GM21360 (cell line): ENCODE data around the gene PLEKHN1.

Experiments
- ATAC-seq: cut with Tn5 transposase; IDR thresholded peaks from one replicate; pipeline ENCODE4 v1.9.1; 2021; ENCODE audit warnings: mild to moderate bottlenecking, moderate library complexity; ENCODE audit not compliant: unreplicated experiment

PLEKHN1 gene

GRCh38 chr1:929712-930632, 36.3 kb upstream of the PLEKHN1 start:
- no peak for ATAC-seq

GRCh38 chr1:930633-931138, 35.6 kb upstream of the PLEKHN1 start:
- ATAC-seq: no peak

DNA sequence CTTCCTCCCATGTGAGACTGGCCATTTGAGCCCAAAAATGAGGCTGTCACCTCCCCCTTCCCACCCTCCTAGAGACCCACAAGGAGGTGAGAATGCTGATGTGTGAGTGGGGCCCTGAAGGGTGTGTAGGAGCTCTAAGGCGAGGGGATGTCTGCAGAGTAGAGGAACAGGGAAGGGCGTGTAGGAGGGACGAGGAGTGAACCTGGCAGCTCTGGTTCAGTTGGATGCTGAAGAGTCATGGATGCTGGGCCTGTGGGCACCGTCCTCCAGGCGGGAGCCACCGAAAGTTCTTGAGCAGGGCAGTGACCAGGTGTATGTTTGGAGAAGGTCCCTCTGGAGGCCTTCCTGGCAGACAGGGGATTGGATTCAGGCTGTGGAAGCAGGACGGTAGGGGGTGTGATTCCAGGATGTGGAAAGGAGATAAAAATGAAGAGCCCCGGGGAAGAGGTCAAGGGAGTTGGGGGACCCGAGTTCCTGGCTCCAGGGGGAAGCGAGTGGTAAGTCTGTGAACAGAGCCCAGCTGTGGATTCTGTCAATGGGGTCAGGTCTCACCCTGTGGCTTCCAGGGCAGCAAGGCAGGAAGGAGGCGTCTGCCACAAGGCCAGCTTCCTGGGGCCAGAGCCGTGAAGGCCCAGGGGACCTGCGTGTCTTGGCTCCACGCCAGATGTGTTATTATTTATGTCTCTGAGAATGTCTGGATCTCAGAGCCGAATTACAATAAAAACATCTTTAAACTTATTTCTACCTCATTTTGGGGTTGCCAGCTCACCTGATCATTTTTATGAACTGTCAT, 34.7 kb upstream of the PLEKHN1 start:
- no peak for ATAC-seq

- no peak for ATAC-seq
These were observed 34.1 kb upstream of the PLEKHN1 start for GRCh38 chr1:932173-932510.

DNA sequence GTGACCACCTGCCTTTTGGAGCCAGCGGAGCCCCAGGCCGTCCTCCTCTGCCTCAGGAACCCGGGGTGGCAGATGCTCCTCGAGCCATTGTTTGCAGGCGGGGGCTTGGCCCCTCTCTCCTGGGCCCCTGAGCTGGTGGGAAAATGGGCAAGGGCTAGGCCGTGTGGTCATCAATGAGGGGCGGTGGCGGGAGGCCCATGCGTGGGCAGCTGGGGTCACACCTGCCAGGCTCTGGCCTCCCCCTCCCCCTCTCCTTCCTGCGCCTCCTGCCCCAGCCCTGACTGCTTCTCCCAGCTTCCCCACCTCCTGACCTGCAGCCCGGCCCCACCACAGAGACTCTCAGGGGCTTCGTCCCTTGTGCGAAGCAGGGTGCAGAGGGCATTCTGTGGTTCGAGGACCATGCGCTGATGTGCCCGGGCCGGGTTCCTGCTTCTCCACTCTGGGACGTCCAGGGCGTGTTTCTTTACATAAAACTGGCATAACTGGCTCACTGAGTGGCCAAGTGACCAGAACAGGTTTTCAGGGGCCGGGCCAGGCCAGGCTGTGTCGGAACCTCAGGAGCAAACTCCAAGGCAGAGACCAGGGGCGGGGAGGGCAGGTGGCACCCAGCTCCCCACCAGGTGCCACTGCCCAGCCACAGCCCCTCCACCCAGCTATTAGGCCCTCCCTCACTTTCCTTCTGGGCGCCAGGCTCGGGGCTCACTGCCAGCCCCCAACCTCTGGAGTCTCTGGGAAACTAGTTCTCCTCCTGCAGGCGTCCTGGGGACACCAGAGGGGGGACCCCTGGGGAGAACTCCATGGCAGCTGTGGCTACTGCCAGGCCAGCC, 33.3 kb upstream of the PLEKHN1 start:
- ATAC-seq: no peak

DNA sequence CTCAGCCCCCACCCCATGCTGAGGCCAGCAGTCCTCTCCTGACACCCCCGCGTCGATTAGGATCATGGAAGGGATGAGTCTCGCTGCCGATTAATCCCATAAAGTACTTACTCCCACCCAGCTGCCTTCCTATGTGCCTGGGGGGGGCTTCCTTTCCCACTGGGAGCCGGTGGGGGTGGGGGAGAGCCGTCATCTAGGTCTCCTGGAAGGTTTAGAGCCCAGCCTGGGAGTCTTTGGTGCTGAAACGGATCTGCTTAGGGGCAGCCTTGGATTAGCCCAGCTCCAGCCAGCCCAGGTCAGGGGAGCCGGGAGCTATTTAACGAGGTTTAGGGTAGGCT, 32.7 kb upstream of the PLEKHN1 start:
- ATAC-seq: no peak

GRCh38 chr1:934991-935750, 31.1 kb upstream of the PLEKHN1 start:
- no peak for ATAC-seq

DNA sequence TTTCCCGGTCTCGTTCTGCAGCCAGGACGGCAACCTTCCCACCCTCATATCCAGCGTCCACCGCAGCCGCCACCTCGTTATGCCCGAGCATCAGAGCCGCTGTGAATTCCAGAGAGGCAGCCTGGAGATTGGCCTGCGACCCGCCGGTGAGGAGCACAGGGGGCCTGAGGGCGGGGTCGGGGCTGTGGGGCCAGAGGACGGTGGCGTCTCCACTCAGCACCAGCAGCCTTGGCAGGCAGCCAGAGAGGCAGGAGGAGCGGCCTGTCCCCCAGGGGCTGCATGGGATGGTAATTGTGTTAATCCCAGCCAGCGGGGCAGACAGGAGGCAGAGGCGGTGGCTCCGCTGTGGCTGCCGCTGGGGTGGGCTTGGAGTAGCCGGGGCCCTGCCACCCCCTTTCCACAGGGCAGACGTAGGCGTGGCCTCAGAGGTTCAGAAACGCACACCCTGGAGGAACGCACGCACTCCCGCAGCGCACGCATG, 30.5 kb upstream of the PLEKHN1 start:
- ATAC-seq: no peak

GRCh38 chr1:936348-937264, 29.7 kb upstream of the PLEKHN1 start:
- no peak for ATAC-seq

- ATAC-seq: no peak
These were observed 28.8 kb upstream of the PLEKHN1 start for GRCh38 chr1:937521-937920.

- ATAC-seq: no peak
These were observed 28.1 kb upstream of the PLEKHN1 start for GRCh38 chr1:938088-938683.

DNA sequence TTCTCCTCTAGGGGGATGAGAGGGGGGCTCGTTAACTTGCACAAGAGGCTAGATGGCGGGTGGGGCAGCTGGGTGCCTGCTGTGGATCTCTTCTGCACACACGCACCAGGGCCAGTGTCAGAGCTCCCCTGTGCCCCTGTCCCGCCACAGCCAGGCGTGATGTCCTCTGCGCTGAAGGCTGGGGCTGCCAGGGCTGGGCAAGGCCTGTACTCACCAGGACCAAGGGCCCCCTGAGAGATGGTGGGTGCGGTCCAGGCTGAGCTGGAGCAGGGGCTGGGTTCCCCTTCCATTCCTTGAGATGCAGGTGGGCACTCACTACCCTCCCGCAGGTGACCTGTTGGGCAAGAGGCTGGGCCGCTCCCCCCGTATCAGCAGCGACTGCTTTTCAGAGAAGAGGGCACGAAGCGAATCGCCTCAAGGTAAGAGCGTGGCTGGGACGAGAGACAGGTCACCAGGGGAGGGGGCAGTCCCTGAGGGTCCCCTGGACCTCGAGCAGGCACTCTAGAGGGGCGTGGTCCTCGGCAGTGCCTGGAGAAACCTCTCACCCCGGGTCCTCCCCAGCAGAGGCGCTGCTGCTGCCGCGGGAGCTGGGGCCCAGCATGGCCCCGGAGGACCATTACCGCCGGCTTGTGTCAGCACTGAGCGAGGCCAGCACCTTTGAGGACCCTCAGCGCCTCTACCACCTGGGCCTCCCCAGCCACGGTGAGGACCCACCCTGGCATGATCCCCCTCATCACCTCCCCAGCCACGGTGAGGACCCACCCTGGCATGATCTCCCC, 27.4 kb upstream of the PLEKHN1 start:
- ATAC-seq: no peak

DNA sequence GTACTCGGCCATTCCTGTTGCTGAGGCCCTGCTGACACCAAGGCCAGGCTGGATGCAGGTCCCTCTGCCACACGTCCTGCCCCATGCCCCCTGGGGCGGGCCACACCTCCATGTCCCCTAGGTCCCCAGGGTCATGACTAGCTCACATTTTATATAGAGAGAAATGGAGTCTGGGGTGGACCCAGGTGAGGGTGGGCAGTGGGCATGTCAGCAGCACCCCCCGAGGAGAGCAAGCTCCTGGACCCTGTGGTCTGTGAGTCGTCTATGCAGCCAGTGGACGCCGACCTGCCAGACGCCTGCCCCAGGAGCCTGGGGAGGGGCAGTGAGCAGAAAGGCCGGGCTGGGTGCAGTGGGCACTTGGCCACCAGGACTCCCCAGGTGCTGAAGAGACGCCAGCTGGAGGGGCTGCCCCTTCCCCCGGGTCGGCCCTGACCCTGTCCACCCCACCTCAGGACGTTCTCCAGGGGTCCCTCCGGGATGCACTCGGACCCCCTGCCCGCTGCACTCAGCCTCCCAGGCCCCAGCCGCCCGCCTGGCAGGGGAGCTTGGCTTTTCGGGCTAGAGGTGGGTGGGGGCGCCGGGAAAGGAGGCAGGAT, 26.7 kb upstream of the PLEKHN1 start:
- no peak for ATAC-seq

- no peak for ATAC-seq
These were observed 25.9 kb upstream of the PLEKHN1 start for GRCh38 chr1:940107-941014.

DNA sequence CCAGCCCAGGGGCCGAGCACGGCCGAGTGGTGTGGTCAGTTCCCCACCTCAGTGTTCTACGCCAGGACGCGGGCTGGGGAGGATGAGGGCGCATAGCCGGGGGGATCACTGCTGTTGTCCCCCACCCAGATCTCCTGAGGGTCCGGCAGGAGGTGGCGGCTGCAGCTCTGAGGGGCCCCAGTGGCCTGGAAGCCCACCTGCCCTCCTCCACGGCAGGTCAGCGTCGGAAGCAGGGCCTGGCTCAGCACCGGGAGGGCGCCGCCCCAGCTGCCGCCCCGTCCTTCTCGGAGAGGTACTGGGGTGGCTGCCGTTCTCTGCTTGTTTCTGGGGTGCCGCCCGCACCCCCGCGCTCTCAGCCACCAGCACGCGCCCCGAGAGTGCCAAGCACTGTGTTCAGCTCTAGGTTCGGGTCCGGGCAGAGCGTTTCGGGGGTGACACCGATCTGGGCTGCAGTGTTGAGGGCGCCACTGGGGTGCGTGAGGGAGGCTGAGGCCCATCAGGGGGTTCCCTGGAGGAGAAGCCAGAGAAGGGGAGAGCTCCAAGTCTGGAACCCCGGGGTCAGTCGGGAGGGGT, 25.2 kb upstream of the PLEKHN1 start:
- ATAC-seq: no peak
